ENCODE data around the gene SLC4A7. TPM values are rescaled to one million over a fixed set of nuclear protein-coding genes. Genes with fewer than 3 reads are reported as not detected.
"Not testable (repeated sequence)": the region's sequence is repeated elsewhere in the genome, so short reads cannot be mapped to it uniquely, and the experiment has no call there.

The SLC4A7 gene
- total RNA-seq, 1 donor from 2014 or later, result 74.0 TPM

DNA sequence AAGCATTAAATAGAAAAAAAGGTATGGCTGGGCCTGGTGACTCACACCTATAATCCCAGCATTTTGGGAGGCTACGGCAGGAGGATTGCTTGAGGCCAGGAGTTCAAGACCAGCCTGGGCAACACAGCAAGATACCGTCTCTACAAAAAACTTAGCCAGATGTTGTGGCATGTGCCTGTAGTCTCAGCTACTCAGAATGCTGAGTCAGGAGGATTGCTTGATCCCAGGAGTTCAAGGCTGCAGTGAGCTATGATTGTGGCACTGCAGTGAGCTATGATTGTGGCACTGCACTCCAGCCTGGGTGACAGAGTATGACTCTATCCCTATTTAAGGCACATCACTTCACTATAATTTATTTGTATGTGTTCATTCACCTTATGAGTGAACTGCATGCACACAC lies 54.3 kb downstream of the SLC4A7 start:
- TF ChIP-seq, protein P1, sequence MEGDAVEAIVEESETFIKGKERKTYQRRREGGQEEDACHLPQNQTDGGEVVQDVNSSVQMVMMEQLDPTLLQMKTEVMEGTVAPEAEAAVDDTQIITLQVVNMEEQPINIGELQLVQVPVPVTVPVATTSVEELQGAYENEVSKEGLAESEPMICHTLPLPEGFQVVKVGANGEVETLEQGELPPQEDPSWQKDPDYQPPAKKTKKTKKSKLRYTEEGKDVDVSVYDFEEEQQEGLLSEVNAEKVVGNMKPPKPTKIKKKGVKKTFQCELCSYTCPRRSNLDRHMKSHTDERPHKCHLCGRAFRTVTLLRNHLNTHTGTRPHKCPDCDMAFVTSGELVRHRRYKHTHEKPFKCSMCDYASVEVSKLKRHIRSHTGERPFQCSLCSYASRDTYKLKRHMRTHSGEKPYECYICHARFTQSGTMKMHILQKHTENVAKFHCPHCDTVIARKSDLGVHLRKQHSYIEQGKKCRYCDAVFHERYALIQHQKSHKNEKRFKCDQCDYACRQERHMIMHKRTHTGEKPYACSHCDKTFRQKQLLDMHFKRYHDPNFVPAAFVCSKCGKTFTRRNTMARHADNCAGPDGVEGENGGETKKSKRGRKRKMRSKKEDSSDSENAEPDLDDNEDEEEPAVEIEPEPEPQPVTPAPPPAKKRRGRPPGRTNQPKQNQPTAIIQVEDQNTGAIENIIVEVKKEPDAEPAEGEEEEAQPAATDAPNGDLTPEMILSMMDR (conservative IDR thresholded peaks at IDR 0.05; ENCODE audit: low read depth, low read length), result no peak
- H3K4me3 ChIP-seq (ENCODE audit: low read depth, low read length), result no peak overlapping the region
- DNase-seq (ENCODE audit: low read depth), result no peak

DNA sequence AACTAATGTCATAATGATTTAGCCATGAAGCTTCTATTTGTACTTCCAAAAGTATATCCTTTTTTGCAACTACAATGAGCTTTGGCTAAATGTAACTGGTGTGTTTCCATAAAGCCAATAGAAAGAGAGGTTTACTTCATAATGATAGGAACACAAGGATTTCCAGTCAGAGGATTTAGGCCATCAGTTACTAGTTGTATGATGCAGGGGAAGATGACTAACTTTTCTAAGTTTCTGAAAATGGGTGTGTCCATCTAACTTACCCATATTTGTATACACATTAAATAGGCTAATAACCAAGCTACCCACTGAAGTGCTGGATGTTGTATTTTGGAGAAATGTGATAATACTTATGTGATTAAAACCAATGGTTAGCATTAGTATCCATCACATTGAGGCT lies 55.7 kb downstream of the SLC4A7 start:
- H3K4me3 ChIP-seq (ENCODE audit: low read depth, low read length), result no peak overlapping the region
- no peak for DNase-seq (ENCODE audit: low read depth)
- TF ChIP-seq, protein P1 (conservative IDR thresholded peaks at IDR 0.05; ENCODE audit: low read depth, low read length), result no peak

DNA sequence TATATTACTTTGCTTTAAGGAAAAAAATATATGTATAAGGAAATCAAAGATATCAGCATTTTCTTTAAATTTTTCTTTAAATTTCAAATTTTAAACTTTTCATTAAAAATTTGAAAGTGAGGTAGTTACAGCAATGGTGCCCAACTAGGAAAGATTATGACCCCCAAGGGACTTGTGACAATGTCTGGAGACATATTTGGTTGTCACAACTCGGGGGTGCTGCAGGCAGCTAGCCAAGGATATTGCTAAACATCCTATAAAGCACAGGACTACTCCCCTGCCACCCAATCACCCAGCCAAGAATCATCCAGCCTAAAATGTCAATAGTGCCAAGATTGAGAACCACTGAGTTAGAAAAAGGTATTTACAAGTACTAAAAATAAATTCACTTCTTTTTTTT lies 57.3 kb downstream of the SLC4A7 start:
- no peak overlapping the region for H3K4me3 ChIP-seq (ENCODE audit: low read depth, low read length)
- TF ChIP-seq, protein P1 (conservative IDR thresholded peaks at IDR 0.05; ENCODE audit: low read depth, low read length), result no peak
- no peak for DNase-seq (ENCODE audit: low read depth)

DNA sequence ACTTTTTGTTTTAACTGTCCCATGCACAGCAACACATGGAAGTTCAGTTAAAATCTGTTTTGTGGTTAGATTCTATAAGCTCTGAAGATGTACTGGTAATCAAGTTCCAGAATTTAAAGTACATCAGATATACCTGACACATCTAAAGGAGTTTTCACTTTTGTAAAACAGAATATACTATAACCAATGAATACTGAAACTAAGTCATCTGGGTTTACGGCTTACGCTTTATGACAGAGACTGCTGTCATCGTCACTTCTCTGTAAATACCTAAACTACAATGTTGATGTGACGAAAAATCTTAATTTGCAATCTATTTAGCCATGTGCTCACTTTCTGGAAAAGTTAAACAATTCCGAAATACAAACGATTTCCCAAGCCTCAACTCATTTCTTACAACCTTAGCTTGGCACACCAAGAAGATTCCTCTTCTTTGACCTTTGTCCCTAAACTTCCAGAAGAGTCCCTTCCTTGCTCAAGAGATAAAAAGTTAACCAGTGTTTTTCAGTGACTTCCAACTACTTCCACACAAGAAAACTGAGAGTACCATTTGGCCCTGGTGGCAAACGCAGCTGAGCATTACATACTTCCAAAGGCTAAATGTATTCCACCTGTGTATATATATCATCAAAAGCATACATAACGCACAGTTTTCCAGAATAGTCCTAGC lies 58.2 kb downstream of the SLC4A7 start:
- TF ChIP-seq, protein P1 (conservative IDR thresholded peaks at IDR 0.05; ENCODE audit: low read depth, low read length), result no peak
- no peak for DNase-seq (ENCODE audit: low read depth)
- no peak overlapping the region for H3K4me3 ChIP-seq (ENCODE audit: low read depth, low read length)

DNA sequence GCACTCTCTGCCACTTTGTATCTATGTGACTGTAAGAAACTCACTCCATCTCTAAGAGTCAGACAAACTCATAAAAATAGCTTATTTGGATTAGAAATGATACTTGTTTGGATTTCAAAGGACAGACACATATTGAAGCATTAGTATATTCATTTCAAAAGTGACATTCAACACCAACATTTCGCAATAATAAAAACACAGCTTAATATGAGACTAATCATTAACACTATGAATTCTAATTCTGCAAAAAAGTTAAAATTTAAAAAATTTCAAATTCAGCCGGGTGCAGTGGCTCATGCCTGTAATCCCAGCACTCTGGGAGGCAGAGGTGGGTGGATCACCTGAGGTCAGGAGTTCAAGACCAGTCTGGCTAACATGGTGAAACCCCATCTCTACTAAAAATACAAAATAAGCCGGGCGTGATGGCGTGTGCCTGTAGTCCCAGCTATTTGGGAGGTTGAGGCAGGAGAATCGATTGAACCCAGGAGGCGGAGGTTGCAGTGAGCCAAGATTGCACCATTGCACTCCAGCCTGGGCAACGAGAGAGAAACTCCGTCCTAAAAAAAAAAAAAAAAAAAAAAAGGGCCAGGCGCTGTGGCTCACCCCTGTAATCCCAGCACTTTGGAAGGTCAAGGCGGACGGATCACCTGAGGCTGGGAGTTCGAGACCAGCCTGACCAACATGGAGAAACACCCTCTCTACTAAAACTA lies 59.2 kb downstream of the SLC4A7 start:
- not testable (repeated sequence) for H3K4me3 ChIP-seq (ENCODE audit: low read depth, low read length); DNase-seq (ENCODE audit: low read depth)

DNA sequence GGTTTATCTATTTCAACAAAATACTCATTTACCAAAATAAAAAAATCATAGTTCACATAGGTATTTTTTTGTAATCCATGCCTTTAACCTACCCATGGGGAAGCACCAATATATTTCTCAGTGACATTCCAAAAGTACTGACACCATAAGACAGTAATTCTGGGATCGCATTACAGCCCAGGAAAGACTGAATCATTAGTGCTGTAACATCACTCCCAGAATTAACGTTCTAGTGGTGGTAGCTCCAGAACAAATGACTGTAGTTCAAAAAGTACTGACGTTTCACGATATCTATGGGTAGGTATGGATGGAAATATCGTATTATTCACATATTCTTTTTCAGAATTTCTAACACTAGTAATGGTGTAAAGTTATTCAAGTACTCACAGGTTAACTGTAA lies 60.7 kb downstream of the SLC4A7 start:
- DNase-seq (ENCODE audit: low read depth), result no peak
- no peak overlapping the region for H3K4me3 ChIP-seq (ENCODE audit: low read depth, low read length)
- TF ChIP-seq, protein P1 (conservative IDR thresholded peaks at IDR 0.05; ENCODE audit: low read depth, low read length), result no peak

DNA sequence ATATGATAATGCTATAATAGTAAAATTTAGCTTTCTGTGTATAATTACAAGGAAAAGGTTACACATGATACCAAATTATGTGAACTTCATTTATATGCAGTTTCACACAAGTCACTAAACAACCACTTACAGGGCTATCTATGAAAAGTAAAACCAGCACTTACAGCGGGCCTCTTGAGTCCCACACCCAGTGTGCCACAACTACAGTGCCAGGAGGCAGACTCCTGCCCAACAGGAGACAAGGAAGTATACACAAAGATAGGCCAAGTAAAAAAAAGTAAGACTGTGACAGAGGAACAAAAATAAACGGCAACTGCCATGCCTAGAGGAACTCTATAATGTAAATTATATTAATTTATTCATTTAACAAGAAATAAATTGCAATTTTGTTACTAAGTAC lies 61.6 kb downstream of the SLC4A7 start:
- no peak for DNase-seq (ENCODE audit: low read depth)

More for the DNA sequence above, 61.6 kb downstream of the SLC4A7 start:
- TF ChIP-seq, protein P1 (conservative IDR thresholded peaks at IDR 0.05; ENCODE audit: low read depth, low read length), result no peak
- H3K4me3 ChIP-seq (ENCODE audit: low read depth, low read length), result no peak overlapping the region
